Karpas-422 (cell line): ENCODE measurements around the gene RNU6-8. TPM values are rescaled to one million over a fixed set of nuclear protein-coding genes. Genes with fewer than 3 reads are reported as not detected.

Experiments used
- DNase-seq: peaks from one replicate; pipeline ENCODE4 v3.0.0-alpha.2; 2015
- H2AFZ ChIP-seq: fragments of 200-600 bp; sonication (generic); 2 replicates; pipeline ENCODE4 v1.6.1; 2014; ENCODE audit warnings: antibody characterized with exemption, low read length, mixed read lengths
- H3K27ac ChIP-seq: fragments of 200-600 bp; sonication (generic); 2 replicates; pipeline ENCODE4 v1.5.1; 2014; ENCODE audit warnings: mild to moderate bottlenecking, low read length, moderate library complexity
- H3K27me3 ChIP-seq: fragments of 200-600 bp; sonication (generic); 2 replicates; pipeline ENCODE4 v1.6.1; 2014; ENCODE audit warnings: low read length, mixed read lengths
- H3K36me3 ChIP-seq: fragments of 200-600 bp; sonication (generic); 2 replicates; pipeline ENCODE4 v1.6.1; 2014; ENCODE audit warnings: low read length, mixed read lengths; ENCODE audit not compliant: insufficient read depth
- H3K4me1 ChIP-seq: fragments of 200-600 bp; sonication (generic); 2 replicates; pipeline ENCODE4 v1.6.1; 2014; ENCODE audit warnings: mild to moderate bottlenecking, low read length, mixed read lengths
- H3K4me2 ChIP-seq: fragments of 200-600 bp; sonication (generic); 2 replicates; pipeline ENCODE4 v1.6.1; 2014; ENCODE audit warnings: low read length, low read depth, mild to moderate bottlenecking; ENCODE audit not compliant: poor library complexity, severe bottlenecking
- H3K4me3 ChIP-seq: fragments of 200-600 bp; sonication (generic); 2 replicates; pipeline ENCODE4 v1.5.1; 2014; ENCODE audit warnings: mild to moderate bottlenecking, antibody characterized with exemption, low read length, mixed read lengths
- H3K79me2 ChIP-seq: fragments of 200-600 bp; sonication (generic); 2 replicates; pipeline ENCODE4 v1.6.1; 2014; ENCODE audit warnings: mild to moderate bottlenecking, low read length, mixed read lengths
- H3K9ac ChIP-seq: fragments of 200-600 bp; sonication (generic); 2 replicates; pipeline ENCODE4 v1.6.0; 2014; ENCODE audit warnings: low read length
- H3K9me2 ChIP-seq: fragments of 200-600 bp; sonication (generic), shearing (Covaris generic); replicated peaks from 2 replicates; pipeline ENCODE4 v1.6.0; 2014; ENCODE audit warnings: mild to moderate bottlenecking, low read length, moderate library complexity; ENCODE audit not compliant: insufficient read depth
- H3K9me3 ChIP-seq: fragments of 300-700, 200-600 bp; sonication (generic); 2 replicates; pipeline ENCODE4 v1.6.1; 2014; ENCODE audit warnings: low read length, mixed read lengths
- H4K20me1 ChIP-seq: fragments of 200-600 bp; sonication (generic); 2 replicates; pipeline ENCODE4 v1.6.1; 2014; ENCODE audit warnings: mild to moderate bottlenecking, antibody characterized with exemption, low read length, low read depth; ENCODE audit not compliant: insufficient read depth
- total RNA-seq: library from RNA; depleted of rRNA; stranded (reverse); fragments of >200 nt; shearing (Covaris generic); gene quantifications from 2 replicates; pipeline ENCODE4 v1.2.3, GENCODE V29; 2014; ENCODE audit warnings: low replicate concordance

The RNU6-8 gene
- total RNA-seq, 1 experiment from 2014 or later, result not detected

- H3K4me2 ChIP-seq, result no peak overlapping the region
- no peak overlapping the region for H3K27ac ChIP-seq
Measured at GRCh38 chr14:32190673-32191072, 12.4 kb downstream of the RNU6-8 start.

GRCh38 chr14:32189811-32190210 lies 13.3 kb downstream of the RNU6-8 start:
- H3K4me2 ChIP-seq, result peak overlapping the region; percentile 32
- H3K4me1 ChIP-seq, result peaks cover 8% of the 10 kb centered on the region; the same call in 1 of the 2 replicates
- H3K79me2 ChIP-seq, result no peaks in the 10 kb centered on the region
- no peaks in the 10 kb centered on the region; the same call in 1 of the 2 replicates for H3K27me3 ChIP-seq
- H2AFZ ChIP-seq, result no peak overlapping the region
- no peak overlapping the region for H3K27ac ChIP-seq
- H3K36me3 ChIP-seq, result no peaks in the 10 kb centered on the region
- DNase-seq, result peak; percentile 55
- H3K4me3 ChIP-seq, result no peak overlapping the region
- H3K9me2 ChIP-seq, result no peaks in the 10 kb centered on the region
- H3K9me3 ChIP-seq, result peaks cover 7% of the 10 kb centered on the region; the same call in 1 of the 2 replicates
- H3K9ac ChIP-seq, result no peak overlapping the region
- no peaks in the 10 kb centered on the region for H4K20me1 ChIP-seq

More at GRCh38 chr14:32190673-32191072, 12.4 kb downstream of the RNU6-8 start:
- DNase-seq, result no peak
- H3K9me3 ChIP-seq, result no peaks in the 10 kb centered on the region
- H3K4me1 ChIP-seq, result peaks cover 11% of the 10 kb centered on the region
- no peaks in the 10 kb centered on the region for H3K27me3 ChIP-seq
- no peaks in the 10 kb centered on the region for H3K36me3 ChIP-seq
- H3K79me2 ChIP-seq, result no peaks in the 10 kb centered on the region
- no peaks in the 10 kb centered on the region for H3K9me2 ChIP-seq
- H3K9ac ChIP-seq, result no peak overlapping the region
- H3K4me3 ChIP-seq, result no peak overlapping the region
- no peaks in the 10 kb centered on the region for H4K20me1 ChIP-seq
- no peak overlapping the region for H2AFZ ChIP-seq

- no peaks in the 10 kb centered on the region for H3K36me3 ChIP-seq
- peak; percentile 49 for DNase-seq
- no peaks in the 10 kb centered on the region for H3K79me2 ChIP-seq
- no peak overlapping the region for H3K9ac ChIP-seq
- peaks cover 9% of the 10 kb centered on the region; the same call in 1 of the 2 replicates for H3K9me3 ChIP-seq
- no peak overlapping the region for H3K4me2 ChIP-seq
- no peak overlapping the region for H2AFZ ChIP-seq
- no peak overlapping the region for H3K27ac ChIP-seq
- no peaks in the 10 kb centered on the region for H3K9me2 ChIP-seq
- H3K27me3 ChIP-seq, result no peaks in the 10 kb centered on the region; the same call in 1 of the 2 replicates
- H4K20me1 ChIP-seq, result no peaks in the 10 kb centered on the region
- no peak overlapping the region for H3K4me3 ChIP-seq
- H3K4me1 ChIP-seq, result peaks cover 8% of the 10 kb centered on the region; the same call in 1 of the 2 replicates
Measured at GRCh38 chr14:32186248-32186647, 16.8 kb downstream of the RNU6-8 start.

GRCh38 chr14:32185097-32185496 lies 18.0 kb downstream of the RNU6-8 start:
- no peaks in the 10 kb centered on the region for H3K79me2 ChIP-seq
- H3K27me3 ChIP-seq, result no peaks in the 10 kb centered on the region; the same call in 1 of the 2 replicates
- DNase-seq, result no peak
- no peaks in the 10 kb centered on the region for H3K9me2 ChIP-seq
- H3K4me3 ChIP-seq, result no peak overlapping the region
- peaks cover 9% of the 10 kb centered on the region; the same call in 1 of the 2 replicates for H3K9me3 ChIP-seq
- H3K4me2 ChIP-seq, result no peak overlapping the region
- peaks cover 8% of the 10 kb centered on the region; the same call in 1 of the 2 replicates for H3K4me1 ChIP-seq
- H3K27ac ChIP-seq, result no peak overlapping the region
- no peak overlapping the region for H3K9ac ChIP-seq
- no peak overlapping the region for H2AFZ ChIP-seq
- no peaks in the 10 kb centered on the region for H4K20me1 ChIP-seq
- no peaks in the 10 kb centered on the region for H3K36me3 ChIP-seq

GRCh38 chr14:32183151-32184058 lies 19.7 kb downstream of the RNU6-8 start:
- Histone ChIP-seq H3K27me3 (no peaks in the 10 kb centered on the region; the same call in 1 of the 2 replicates), H3K9me2 (no peaks in the 10 kb centered on the region), H2AFZ (no peak overlapping the region), H3K36me3 (no peaks in the 10 kb centered on the region), H3K27ac (no peak overlapping the region), H3K4me1 (peaks cover 3% of the 10 kb centered on the region; the same call in 1 of the 2 replicates), H3K9me3 (peaks cover 9% of the 10 kb centered on the region; the same call in 1 of the 2 replicates), H3K79me2 (no peaks in the 10 kb centered on the region), H3K4me2 (no peak overlapping the region), H4K20me1 (no peaks in the 10 kb centered on the region), H3K4me3 (no peak overlapping the region), H3K9ac (no peak overlapping the region)
- no peak for DNase-seq

- no peaks in the 10 kb centered on the region for H3K9me3 ChIP-seq
- no peaks in the 10 kb centered on the region for H3K36me3 ChIP-seq
- no peak overlapping the region for H3K27ac ChIP-seq
- H3K4me1 ChIP-seq, result no peaks in the 10 kb centered on the region
- H3K27me3 ChIP-seq, result no peaks in the 10 kb centered on the region
- H3K4me2 ChIP-seq, result no peak overlapping the region
- no peak overlapping the region for H2AFZ ChIP-seq
- H4K20me1 ChIP-seq, result no peaks in the 10 kb centered on the region
- DNase-seq, result no peak
- H3K9me2 ChIP-seq, result no peaks in the 10 kb centered on the region
- no peak overlapping the region for H3K9ac ChIP-seq
- no peaks in the 10 kb centered on the region for H3K79me2 ChIP-seq
- H3K4me3 ChIP-seq, result no peak overlapping the region
Measured at GRCh38 chr14:32171469-32171868, 31.6 kb downstream of the RNU6-8 start.

- H3K79me2 ChIP-seq, result no peaks in the 10 kb centered on the region
- H3K27ac ChIP-seq, result no peak overlapping the region
- H3K9me3 ChIP-seq, result no peaks in the 10 kb centered on the region
- no peak overlapping the region for H3K4me3 ChIP-seq
- no peaks in the 10 kb centered on the region for H4K20me1 ChIP-seq
- no peaks in the 10 kb centered on the region for H3K36me3 ChIP-seq
- DNase-seq, result no peak
- no peak overlapping the region for H3K4me2 ChIP-seq
- no peaks in the 10 kb centered on the region for H3K27me3 ChIP-seq
- H3K9me2 ChIP-seq, result no peaks in the 10 kb centered on the region
- H3K4me1 ChIP-seq, result no peaks in the 10 kb centered on the region
- no peak overlapping the region for H3K9ac ChIP-seq
- no peak overlapping the region for H2AFZ ChIP-seq
Measured at GRCh38 chr14:32169191-32169590, 33.9 kb downstream of the RNU6-8 start.

GRCh38 chr14:32167907-32168306 lies 35.2 kb downstream of the RNU6-8 start:
- Histone ChIP-seq H4K20me1 (no peaks in the 10 kb centered on the region), H3K27ac (no peak overlapping the region), H3K4me2 (no peak overlapping the region), H3K9me2 (no peaks in the 10 kb centered on the region), H3K9ac (no peak overlapping the region), H3K9me3 (no peaks in the 10 kb centered on the region), H2AFZ (no peak overlapping the region), H3K79me2 (no peaks in the 10 kb centered on the region), H3K36me3 (no peaks in the 10 kb centered on the region), H3K27me3 (no peaks in the 10 kb centered on the region), H3K4me1 (no peaks in the 10 kb centered on the region), H3K4me3 (no peak overlapping the region)
- no peak for DNase-seq
